Hematopoietic multipotent progenitor cell treated with erythropoietin and hydrocortisone succinate and interleukin-3 and kit ligand, for 15 days (in vitro differentiated cells): Measurements from ENCODE around the gene TMEM116.

Experiments used
- DNase-seq: peaks from one replicate; pipeline ENCODE4 v3.0.0-alpha.2; 2015; ENCODE audit warnings: low spot score

Gene TMEM116

GRCh38 chr12:111893287-111893686 lies 119.7 kb downstream of the TMEM116 start:
- no peak for DNase-seq

DNA sequence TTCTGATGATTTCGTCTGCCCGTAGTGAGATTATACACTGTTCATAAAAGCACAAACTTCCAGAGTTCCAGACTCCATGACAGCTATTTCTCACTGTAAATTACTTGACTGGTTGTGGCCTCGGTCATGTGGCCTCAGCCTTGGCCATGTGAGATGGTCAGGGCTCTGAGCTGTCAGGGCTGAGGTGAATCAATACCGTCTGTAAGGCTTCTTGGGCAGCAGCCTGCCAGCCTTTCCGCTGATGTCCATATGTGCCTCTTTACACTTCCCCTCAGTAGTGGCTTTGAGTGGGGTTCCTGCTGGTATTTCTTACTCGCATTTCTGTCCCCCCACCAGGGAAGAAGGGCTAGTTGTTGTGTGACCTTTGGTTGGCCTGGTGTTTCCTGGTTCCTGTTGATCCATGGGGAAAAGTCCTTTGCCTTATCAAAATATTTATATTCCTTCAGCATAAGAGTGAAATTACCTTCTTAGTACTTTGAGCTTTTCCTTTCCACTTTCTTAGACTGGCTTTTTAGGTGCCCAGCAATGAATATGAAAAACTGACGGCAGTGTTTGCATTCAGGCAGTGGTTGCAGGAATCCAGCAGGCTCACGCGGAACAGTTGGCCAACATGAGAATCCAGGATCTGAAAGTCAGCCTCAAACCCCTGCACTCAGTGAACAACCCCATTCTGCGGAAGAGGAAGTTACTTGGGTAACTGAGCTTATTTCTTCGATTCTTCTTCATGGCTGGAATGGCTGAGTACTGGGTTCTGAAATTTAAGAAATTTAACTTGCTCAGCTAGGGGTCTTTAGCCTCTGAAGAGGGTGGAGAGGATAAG lies 124.8 kb downstream of the TMEM116 start:
- DNase-seq: no peak

- DNase-seq: no peak
These were observed 126.1 kb downstream of the TMEM116 start for GRCh38 chr12:111886662-111887545.

DNA sequence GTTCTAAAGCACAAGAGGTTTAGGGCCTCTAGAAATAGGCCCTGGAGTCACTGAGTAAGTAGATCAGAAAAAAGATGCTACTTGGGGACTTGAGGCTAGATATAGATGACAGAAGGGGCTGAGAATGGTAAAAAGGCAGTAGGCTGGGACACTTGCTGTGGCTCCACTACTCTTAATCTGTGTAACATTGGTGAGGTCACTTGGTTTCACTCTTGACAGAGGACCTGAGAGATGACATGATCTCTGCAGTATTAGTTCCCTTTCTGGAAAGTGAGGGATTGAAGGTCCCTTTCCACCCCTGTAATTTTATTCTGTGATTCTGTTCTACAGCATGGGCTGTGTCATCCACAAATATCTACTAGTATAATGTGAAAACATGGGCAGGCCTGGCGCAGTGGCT lies 131.2 kb downstream of the TMEM116 start:
- DNase-seq: no peak
